Measurements from ENCODE around the gene SLC38A9. TPM values are rescaled to one million over a fixed set of nuclear protein-coding genes. Genes with fewer than 3 reads are reported as not detected.

SLC38A9 gene
- total RNA-seq, 4 donors from 2014 or later, result 19.5 to 44.2 (median 30.4) TPM

DNA sequence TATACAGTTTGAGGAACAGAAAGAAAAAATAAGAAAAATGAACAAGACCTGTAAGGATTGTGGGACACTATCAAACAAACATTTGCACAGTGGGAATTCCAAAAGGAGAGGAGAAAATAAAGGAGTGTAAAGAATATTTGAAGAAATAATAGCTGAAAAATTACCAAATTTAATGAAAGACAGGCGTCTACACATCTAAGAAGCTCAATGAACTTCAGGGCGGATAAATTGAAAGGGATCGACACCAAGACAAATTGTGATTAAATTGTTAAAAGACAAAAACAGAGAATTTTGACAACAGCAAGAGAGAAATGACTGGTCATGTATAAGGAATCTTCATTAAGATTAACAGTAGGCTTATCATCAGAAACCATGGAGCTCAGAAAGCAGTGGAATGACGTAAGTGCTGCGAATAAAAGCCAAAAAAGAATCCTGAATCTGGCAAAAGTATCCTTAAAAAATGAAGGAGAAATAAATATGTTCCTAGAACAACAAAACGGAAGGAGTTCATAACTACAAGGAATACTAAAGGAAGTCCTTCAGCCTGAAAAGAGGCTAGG, 3.5 kb upstream of the SLC38A9 start:
- H3K36me3 ChIP-seq, result no peaks in the 10 kb centered on the region
- H3K4me3 ChIP-seq (replicated peaks in 1 of 3), result no peak overlapping the region
- peaks cover 5 to 7% of the 10 kb centered on the region in 2 donors for H3K4me1 ChIP-seq
- no peaks in the 10 kb centered on the region for H3K27me3 ChIP-seq
- TF ChIP-seq CTCF (IDR thresholded peaks at IDR 0.05) (no peak), POLR2A (IDR thresholded peaks at IDR 0.05) (no peak)
- no peak overlapping the region for H3K27ac ChIP-seq
- 95 to 96% methylated on average over 6 of the region's 6 CpGs for WGBS, 2 donors
- intact Hi-C loops (cut with DNase I), result no loop called here
- DNase-seq, result no peak
- no peaks in the 10 kb centered on the region for H3K9me3 ChIP-seq

GRCh38 chr5:55714749-55715148, 2.6 kb upstream of the SLC38A9 start:
- no peak for TF ChIP-seq CTCF (IDR thresholded peaks at IDR 0.05)
- no peak for TF ChIP-seq POLR2A (IDR thresholded peaks at IDR 0.05)
- WGBS, 2 donors, result 84 to 87% methylated on average over 6 of the region's 6 CpGs
- no peaks in the 10 kb centered on the region for H3K36me3 ChIP-seq
- peaks cover 5 to 7% of the 10 kb centered on the region in 2 donors for H3K4me1 ChIP-seq
- no peaks in the 10 kb centered on the region for H3K27me3 ChIP-seq
- H3K27ac ChIP-seq, result no peak overlapping the region
- DNase-seq, result no peak
- intact Hi-C loops (cut with DNase I), result no loop called here
- no peaks in the 10 kb centered on the region for H3K9me3 ChIP-seq
- no peak overlapping the region for H3K4me3 ChIP-seq (replicated peaks in 1 of 3)

DNA sequence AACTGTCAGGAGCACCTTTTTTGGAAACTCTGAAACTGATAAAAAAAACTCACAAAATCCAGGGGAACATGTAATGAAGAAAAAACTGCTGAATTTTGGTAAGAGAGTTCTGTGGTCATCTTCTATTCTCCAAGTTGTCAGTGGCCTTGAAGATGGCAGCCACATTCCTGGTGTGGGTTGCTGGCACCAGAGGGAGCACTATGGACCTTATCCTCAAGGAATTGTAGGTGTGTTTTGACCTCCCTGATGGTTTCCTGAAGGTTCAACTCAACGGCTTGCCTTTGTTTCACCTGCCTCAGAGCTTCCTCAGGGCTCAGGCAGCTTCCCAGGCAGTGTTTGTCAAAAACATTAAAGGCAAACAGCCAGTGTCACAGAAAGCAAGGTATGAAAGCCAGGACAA, 2.2 kb upstream of the SLC38A9 start:
- Histone ChIP-seq H3K4me3 (replicated peaks in 1 of 3) (no peak overlapping the region), H3K4me1 (peaks cover 5 to 7% of the 10 kb centered on the region in 2 donors), H3K9me3 (no peaks in the 10 kb centered on the region), H3K27me3 (no peaks in the 10 kb centered on the region), H3K27ac (no peak overlapping the region), H3K36me3 (no peaks in the 10 kb centered on the region)
- WGBS, 2 donors, result 32 to 35% methylated on average over 1 of the region's 1 CpG
- TF ChIP-seq POLR2A (IDR thresholded peaks at IDR 0.05), result no peak
- no peak for TF ChIP-seq CTCF (IDR thresholded peaks at IDR 0.05)
- intact Hi-C loops (cut with DNase I), result no loop called here
- DNase-seq, result no peak

DNA sequence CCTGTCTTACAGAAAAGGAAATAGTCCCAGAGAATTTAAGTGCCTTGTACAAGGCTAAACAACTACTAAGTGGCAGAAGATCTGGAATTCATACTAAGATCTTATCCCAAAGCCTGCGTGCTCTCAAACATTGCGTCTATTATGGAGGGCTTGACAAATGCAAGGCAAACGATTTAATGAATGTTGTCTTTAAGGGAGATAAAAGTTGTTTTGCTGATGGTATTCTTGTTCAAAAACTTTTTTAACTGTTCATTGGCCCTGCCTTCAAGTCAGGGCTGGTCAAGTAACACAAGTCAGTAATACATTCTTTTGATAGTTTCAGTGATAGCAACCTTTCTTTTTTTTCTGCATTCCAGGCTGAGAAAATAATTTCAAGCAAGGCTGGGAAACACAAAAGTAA, 1.7 kb upstream of the SLC38A9 start:
- DNase-seq, result no peak
- 69 to 76% methylated on average over 3 of the region's 3 CpGs for WGBS, 2 donors
- no peaks in the 10 kb centered on the region for H3K9me3 ChIP-seq
- H3K4me3 ChIP-seq (replicated peaks in 1 of 3), result no peak overlapping the region
- no peak for TF ChIP-seq POLR2A (IDR thresholded peaks at IDR 0.05)
- no peak for TF ChIP-seq CTCF (IDR thresholded peaks at IDR 0.05)
- peaks cover 5 to 7% of the 10 kb centered on the region in 2 donors for H3K4me1 ChIP-seq
- H3K27me3 ChIP-seq, result no peaks in the 10 kb centered on the region
- intact Hi-C loops (cut with DNase I), result no loop called here
- no peaks in the 10 kb centered on the region for H3K36me3 ChIP-seq
- no peak overlapping the region for H3K27ac ChIP-seq

DNA sequence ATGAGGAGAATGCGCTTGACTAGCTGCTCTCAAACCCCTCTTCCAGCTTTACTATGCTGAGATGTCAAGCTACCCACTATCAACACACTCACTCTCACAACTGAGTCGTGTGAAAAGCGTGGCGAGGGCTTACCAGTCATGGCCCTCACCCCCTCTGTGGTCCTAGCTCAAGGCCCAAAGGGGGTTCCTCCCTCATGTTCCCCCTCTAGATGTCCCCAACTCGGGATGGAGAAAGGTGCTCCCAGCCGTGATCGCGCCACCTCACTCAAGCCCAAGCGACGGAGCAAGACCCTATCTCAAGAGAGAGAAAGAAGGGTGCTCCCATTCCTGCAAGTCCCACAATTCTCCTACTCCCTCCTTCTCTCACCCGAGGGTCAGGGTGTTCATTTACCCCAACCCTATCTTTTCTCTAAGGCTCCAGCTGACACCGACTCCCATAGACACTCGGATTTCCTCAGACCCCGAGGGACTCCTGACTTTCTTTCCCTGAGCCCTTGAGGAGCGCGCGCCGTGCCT, 559 bp downstream of the SLC38A9 start:
- H3K36me3 ChIP-seq, result no peaks in the 10 kb centered on the region
- peak overlapping the region in 2 of 3 donors; percentile 39 to 54 for H3K27ac ChIP-seq
- intact Hi-C loops (cut with DNase I), result no loop called here

More for the DNA sequence above, 559 bp downstream of the SLC38A9 start:
- Histone ChIP-seq H3K4me3 (replicated peaks in 1 of 3) (peak overlapping the region; percentile 23 to 87 (median 48)), H3K9me3 (no peaks in the 10 kb centered on the region), H3K4me1 (peaks cover 5 to 7% of the 10 kb centered on the region in 2 donors), H3K27me3 (no peaks in the 10 kb centered on the region)
- peak in 1 of 2 donors; percentile 6 for DNase-seq
- 6 to 9% methylated on average over 18 of the region's 18 CpGs for WGBS, 2 donors
- TF ChIP-seq POLR2A (IDR thresholded peaks at IDR 0.05), result no peak
- TF ChIP-seq CTCF (IDR thresholded peaks at IDR 0.05), result no peak
